Adrenal gland (tissue), 12 donors: ENCODE results near the gene PARP3. TPM values are rescaled to one million over a fixed set of nuclear protein-coding genes. Genes with fewer than 3 reads are reported as not detected.
"Not testable (repeated sequence)": the region's sequence is repeated elsewhere in the genome, so short reads cannot be mapped to it uniquely, and the experiment has no call there.

Experiments
- DNase-seq, 7 donors: peaks; one replicate each; pipeline ENCODE4 v3.0.0-alpha.2; 2019 to 2020
- H3K27ac ChIP-seq, 5 donors: fragments of 200-600 bp; sonication (generic) in 4 of 5; 1 replicate in 3 of 5; 2 replicates in 2 of 5; pipeline versions ENCODE4 v1.5.1 to v1.8.0; 2016 to 2020; ENCODE audit warnings: mild to moderate bottlenecking in 1 of 5
- H3K27me3 ChIP-seq: fragments of 200-600 bp; 2 replicates; pipeline ENCODE4 v1.8.0; 2021
- H3K36me3 ChIP-seq, 2 donors: fragments of 200-600 bp; replicated peaks in 1 of 2; 1 replicate in 1 of 2; 2 replicates in 1 of 2; pipeline versions ENCODE4 v1.5.1 to v1.8.0; 2018 to 2022
- H3K4me1 ChIP-seq, 2 donors: fragments of 200-600 bp; replicated peaks in 1 of 2; 1 replicate in 1 of 2; 2 replicates in 1 of 2; pipeline versions ENCODE4 v1.5.1 to v1.8.0; 2018 to 2021
- H3K4me3 ChIP-seq, 4 donors: fragments of 200-600 bp; sonication (generic) in 3 of 4; one replicate each; pipeline ENCODE4 v1.5.1; 2016 to 2018
- H3K9me3 ChIP-seq, 3 donors: fragments of 200-600 bp; sonication (generic) in 1 of 3; replicated peaks in 1 of 3; 1 replicate in 2 of 3; 2 replicates in 1 of 3; pipeline versions ENCODE4 v1.5.1 to v1.8.0; 2016 to 2021
- POLR2A ChIP-seq, 2 donors: fragments of 450-650 bp; IDR thresholded peaks; one replicate each; pipeline ENCODE4 v1.6.1; 2017; ENCODE audit warnings: antibody characterized with exemption in 2 of 2, mild to moderate bottlenecking in 2 of 2, moderate library complexity in 1 of 2
- WGBS, 4 donors: extraction: QIAGEN DNeasy Blood & Tissue Kit in 2 of 4; methylation state at CpG; one replicate each; pipeline versions ENCODE4 v1.1.5 to v1.1.7; 2013 to 2017; 5-methylcytosine and 5-hydroxymethylcytosine counted together
- intact Hi-C, 2 donors: fragments of 100-400 bp; cut with DNase I; formaldehyde crosslinking; loops; one replicate each; pipeline versions ENCODE4 v1.14.1 to v1.15.0; 2022 to 2023
- polyA plus RNA-seq, 3 donors: library from polyadenylated mRNA; stranded (reverse); fragments of 200-250 nt in 2 of 3; fragments of 350-450 nt in 1 of 3; fragmentation: Illumina TruSeq in 1 of 3; extraction: RNeasy Lipid Tissue Mini Kit (QIAGEN cat#74804) in 1 of 3; gene quantifications; one replicate each; pipeline ENCODE4 v1.2.3, GENCODE V29; 2013 to 2014
- total RNA-seq, 9 donors: library from RNA; depleted of rRNA in 4 of 9; stranded (reverse); fragments of >200 nt in 4 of 9; fragments of 120-200 nt in 1 of 9; fragmentation: NEBNext Ultra II Directional in 1 of 9; extraction: Animal tissue kit (Norgen Biotek cat#: 25700) in 1 of 9; gene quantifications; one replicate each; pipeline versions ENCODE4 v1.1.0 to v1.2.4, GENCODE V29; 2013 to 2023
- TF ChIP-seq, protein P1 (sequence below), 6 experiments: fragments of 450-650 bp in 4 of 6; fragments of 200-600 bp in 2 of 6; sonication (generic) in 1 of 6; IDR thresholded peaks; 1 replicate in 5 of 6; 2 replicates in 1 of 6; pipeline versions ENCODE4 v1.5.1 to v1.8.0; 2016 to 2021; ENCODE audit warnings: antibody characterized with exemption in 6 of 6, mild to moderate bottlenecking in 2 of 6, moderate library complexity in 1 of 6
- donor health status: healthy with polysubstance abuse.
- donor health status: Bipolar disorder and iron deficiency.
- donor health status: DM: yes; HTN: yes; CAD: no.
- donor health status: DM: no; HTN: no; CAD: no.
- donor health status: DM: no; HTN: no; CAD: no.
- donor health status: DM: yes; HTN: yes; CAD: no.

Gene PARP3
- total and polyA plus RNA-seq, 12 donors = 7.8 to 94.1 (median 60.4) TPM

- no peaks in the 10 kb centered on the region for H3K27me3 ChIP-seq
- DNase-seq = no peak
- no peak overlapping the region for H3K4me3 ChIP-seq
- H3K27ac ChIP-seq = no peak overlapping the region
- no peaks in the 10 kb centered on the region for H3K9me3 ChIP-seq
- TF ChIP-seq POLR2A (IDR thresholded peaks at IDR 0.05) = no peak
- TF ChIP-seq, protein P1, sequence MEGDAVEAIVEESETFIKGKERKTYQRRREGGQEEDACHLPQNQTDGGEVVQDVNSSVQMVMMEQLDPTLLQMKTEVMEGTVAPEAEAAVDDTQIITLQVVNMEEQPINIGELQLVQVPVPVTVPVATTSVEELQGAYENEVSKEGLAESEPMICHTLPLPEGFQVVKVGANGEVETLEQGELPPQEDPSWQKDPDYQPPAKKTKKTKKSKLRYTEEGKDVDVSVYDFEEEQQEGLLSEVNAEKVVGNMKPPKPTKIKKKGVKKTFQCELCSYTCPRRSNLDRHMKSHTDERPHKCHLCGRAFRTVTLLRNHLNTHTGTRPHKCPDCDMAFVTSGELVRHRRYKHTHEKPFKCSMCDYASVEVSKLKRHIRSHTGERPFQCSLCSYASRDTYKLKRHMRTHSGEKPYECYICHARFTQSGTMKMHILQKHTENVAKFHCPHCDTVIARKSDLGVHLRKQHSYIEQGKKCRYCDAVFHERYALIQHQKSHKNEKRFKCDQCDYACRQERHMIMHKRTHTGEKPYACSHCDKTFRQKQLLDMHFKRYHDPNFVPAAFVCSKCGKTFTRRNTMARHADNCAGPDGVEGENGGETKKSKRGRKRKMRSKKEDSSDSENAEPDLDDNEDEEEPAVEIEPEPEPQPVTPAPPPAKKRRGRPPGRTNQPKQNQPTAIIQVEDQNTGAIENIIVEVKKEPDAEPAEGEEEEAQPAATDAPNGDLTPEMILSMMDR (IDR thresholded peaks at IDR 0.05) = no peak
- 81 to 93% (median 89%) methylated on average over 6 to 7 of the region's 7 CpGs for WGBS, 4 donors
- H3K36me3 ChIP-seq = peaks cover 0 to 8% of the 10 kb centered on the region in 2 donors
- H3K4me1 ChIP-seq = no peaks in the 10 kb centered on the region
- intact Hi-C loops = no loop called here
These were observed 13.7 kb upstream of the PARP3 start for GRCh38 chr3:51928438-51928837.

- 76 to 85% (median 81%) methylated on average over 3 of the region's 3 CpGs for WGBS, 4 donors
- intact Hi-C loops = not testable (repeated sequence)
These were observed 13.2 kb upstream of the PARP3 start for GRCh38 chr3:51928981-51929380.

GRCh38 chr3:51929420-51930003, 12.7 kb upstream of the PARP3 start:
- Histone ChIP-seq H3K27me3 (no peaks in the 10 kb centered on the region), H3K27ac (no peak overlapping the region), H3K36me3 (peaks cover 0 to 19% of the 10 kb centered on the region in 2 donors), H3K4me1 (no peaks in the 10 kb centered on the region), H3K9me3 (no peaks in the 10 kb centered on the region), H3K4me3 (no peak overlapping the region)
- no peak for DNase-seq
- no peak for TF ChIP-seq POLR2A (IDR thresholded peaks at IDR 0.05)
- TF ChIP-seq, protein P1 (IDR thresholded peaks at IDR 0.05) = no peak
- intact Hi-C loops = no loop called here
- WGBS, 4 donors = 63 to 70% (median 66%) methylated on average over 5 of the region's 5 CpGs

More at GRCh38 chr3:51928981-51929380, 13.2 kb upstream of the PARP3 start:
- H3K4me3 ChIP-seq, H3K9me3 ChIP-seq, DNase-seq, H3K27me3 ChIP-seq, H3K27ac ChIP-seq, H3K4me1 ChIP-seq: not testable (repeated sequence)
- H3K36me3 ChIP-seq = peaks cover 0 to 13% of the 10 kb centered on the region in 2 donors

GRCh38 chr3:51930439-51930838, 11.7 kb upstream of the PARP3 start:
- 89 to 100% (median 100%) methylated on average over 1 of the region's 1 CpG for WGBS, 4 donors

More at GRCh38 chr3:51930439-51930838, 11.7 kb upstream of the PARP3 start:
- H3K27ac ChIP-seq = no peak overlapping the region
- H3K4me1 ChIP-seq = no peaks in the 10 kb centered on the region
- no peaks in the 10 kb centered on the region for H3K9me3 ChIP-seq
- no peak overlapping the region for H3K4me3 ChIP-seq
- intact Hi-C loops = no loop called here
- no peak for DNase-seq
- H3K36me3 ChIP-seq = peaks cover 0 to 28% of the 10 kb centered on the region in 2 donors
- no peak for TF ChIP-seq POLR2A (IDR thresholded peaks at IDR 0.05)
- TF ChIP-seq, protein P1 (IDR thresholded peaks at IDR 0.05) = no peak
- H3K27me3 ChIP-seq = no peaks in the 10 kb centered on the region
